Activated CD8-positive, alpha-beta memory T cell treated with anti-CD3 and anti-CD28 coated beads for 4 hours (primary cell): Measurements from ENCODE around the gene FOXP1.
"Not testable (repeated sequence)": the region's sequence is repeated elsewhere in the genome, so short reads cannot be mapped to it uniquely, and the experiment has no call there.

Experiments used
- DNase-seq, 2 donors: peaks; one replicate each; pipeline ENCODE4 v3.0.0-alpha.2; 2020; ENCODE audit warnings: low read depth in 2 of 2

FOXP1 gene

DNA sequence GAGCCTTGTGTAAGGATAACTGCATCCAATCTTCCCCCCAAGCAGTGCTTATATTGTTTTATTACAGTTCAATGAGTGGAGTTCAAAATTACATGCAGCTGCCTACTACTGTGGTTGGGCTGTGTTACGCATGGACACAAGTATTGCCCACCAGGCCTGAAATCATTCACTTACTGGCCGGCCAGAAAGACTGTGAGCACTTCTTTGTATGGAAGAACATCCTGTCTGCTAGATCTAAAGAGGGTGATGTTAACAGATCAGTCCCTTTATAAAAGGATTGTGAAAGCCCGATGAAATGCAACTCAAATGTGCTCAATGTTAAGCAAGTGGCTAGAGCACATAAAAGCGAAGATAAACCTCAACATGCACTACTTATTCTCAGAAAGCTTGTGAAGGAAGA, 132.5 kb downstream of the FOXP1 start:
- no peak for DNase-seq

DNA sequence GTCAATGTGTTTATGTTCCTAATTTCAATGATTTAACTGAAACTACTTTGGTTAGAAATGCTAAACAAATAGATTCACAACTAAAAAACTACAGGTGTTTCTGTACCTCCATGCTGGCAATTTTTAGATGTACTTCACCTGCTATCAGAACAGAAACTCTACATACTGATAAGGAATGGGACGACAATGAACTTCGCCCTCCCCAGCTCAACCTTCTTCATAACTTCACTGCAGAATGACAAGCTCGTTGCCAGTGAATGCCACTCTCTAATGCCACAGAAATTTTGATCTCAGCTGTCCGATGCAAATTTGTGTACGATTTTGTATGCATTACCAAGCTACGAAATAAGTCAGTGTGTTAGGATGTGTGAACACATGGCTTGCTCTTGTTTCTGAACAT, 133.4 kb downstream of the FOXP1 start:
- DNase-seq = no peak

DNA sequence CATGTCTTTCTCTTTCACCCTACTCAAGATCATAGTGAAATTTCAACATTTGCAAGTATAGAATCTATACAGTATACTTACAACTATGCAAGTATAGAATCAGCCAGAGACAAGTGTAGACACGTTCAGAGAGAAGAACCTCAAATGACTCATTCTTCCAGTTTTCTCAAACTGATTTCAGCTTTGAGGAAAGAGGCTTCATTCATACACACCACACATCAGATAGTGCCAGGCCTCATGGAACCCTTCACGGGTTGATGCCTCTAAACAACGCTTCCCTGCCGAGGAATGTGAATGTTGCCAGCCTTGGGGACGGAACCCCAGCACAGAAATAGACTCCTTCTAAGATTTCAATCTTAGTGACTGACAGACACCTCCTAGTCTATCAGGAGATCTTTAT, 135.7 kb downstream of the FOXP1 start:
- DNase-seq = no peak

DNA sequence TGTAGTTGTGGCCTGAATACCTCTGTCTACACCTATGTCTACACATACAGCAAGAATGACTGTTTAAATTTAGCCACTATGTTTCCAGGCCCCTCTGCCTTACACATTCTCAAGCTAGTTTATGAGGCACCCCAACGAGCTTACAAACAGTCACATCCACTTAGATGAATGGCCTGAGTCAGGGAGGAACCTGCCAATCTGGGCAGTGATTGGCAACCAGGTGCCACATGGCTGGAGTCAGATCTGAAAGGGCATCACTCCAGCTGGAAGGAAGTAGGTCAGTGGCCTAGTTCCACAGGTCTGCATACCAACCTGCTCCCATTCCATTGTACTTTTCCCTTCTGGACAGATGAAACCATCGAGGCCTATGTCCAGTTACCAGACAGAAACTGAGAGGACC, 136.3 kb downstream of the FOXP1 start:
- DNase-seq = no peak

DNA sequence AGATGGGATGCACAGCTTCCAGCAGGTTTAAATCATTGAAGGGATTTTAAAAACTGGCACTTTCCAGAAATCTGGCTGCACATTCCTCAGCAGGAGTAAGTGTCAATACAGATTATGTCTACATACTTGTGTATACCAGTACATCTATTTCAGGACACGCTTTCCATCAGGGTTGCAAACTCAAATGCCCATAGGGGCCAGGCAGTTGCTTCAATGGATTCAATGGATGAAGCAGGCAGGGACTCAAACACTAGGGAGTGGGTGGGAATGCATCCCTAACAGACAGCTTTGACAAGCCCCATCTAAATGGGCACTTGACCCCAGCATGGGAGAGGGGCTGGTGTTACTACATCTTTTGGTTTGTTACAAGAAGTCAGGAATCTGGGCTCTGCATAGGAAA, 136.8 kb downstream of the FOXP1 start:
- no peak for DNase-seq

DNA sequence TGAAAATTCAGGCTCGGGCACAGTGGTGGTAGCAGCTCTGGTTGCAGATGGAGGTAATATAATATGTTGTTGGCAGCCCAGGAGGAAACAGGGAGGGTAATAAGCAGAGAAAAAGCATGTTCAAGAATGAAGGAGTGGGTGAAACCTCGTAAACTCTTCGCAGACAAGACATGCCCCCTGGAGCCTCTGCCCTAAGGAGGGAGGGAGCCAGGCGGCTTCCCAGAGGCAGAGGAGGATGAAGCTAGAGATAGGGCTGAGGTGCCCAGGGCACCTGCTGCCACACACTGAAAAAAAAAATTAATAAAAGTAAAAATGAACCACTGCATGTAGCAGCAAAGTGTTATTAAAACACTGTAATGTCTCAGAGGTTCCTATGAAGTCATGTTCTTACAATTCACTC, 137.3 kb downstream of the FOXP1 start:
- no peak for DNase-seq

GRCh38 chr3:71444861-71445259, 138.7 kb downstream of the FOXP1 start:
- DNase-seq = no peak

DNA sequence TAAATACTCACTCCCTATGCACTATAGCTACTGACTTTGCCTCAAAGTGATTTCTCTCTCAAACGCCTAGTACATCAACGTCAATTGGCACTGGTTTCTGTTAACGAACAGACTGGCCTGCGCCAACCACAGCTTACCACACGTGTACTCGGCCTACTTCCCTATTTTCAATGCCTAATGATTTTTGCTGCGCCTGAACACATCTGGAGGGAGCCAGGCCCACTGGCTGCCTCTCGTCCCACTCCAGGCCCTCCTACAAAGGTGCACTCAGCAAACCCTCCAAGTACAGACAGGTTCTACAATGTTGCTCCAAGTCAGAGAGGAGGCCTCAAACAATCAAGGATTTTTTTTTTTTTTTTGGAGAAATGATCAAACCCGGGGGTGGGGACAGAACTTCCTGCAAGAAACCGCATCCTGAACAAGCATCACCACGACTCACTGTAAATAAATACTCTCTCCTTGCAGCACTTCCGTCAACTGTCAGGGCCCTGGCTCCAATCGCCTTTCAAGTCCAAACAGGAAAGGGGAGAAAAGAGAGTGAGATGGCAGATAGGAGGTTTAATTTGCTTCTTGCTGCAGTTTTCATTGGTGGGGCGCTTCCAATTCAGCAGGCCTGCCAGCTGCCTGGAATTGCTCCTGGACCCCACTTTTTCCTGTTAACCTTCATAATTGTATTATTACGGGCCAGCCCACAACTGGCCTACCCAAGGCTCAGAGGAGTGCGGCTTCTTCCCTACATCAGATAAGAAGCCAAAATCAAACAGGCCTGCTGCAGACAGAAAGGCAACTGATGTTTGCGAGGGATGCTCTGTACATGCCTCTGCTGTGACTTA, 139.3 kb downstream of the FOXP1 start:
- peak; percentile 25 to 45 for DNase-seq

- no peak for DNase-seq
Observed at GRCh38 chr3:71443332-71443731, 140.2 kb downstream of the FOXP1 start.

DNA sequence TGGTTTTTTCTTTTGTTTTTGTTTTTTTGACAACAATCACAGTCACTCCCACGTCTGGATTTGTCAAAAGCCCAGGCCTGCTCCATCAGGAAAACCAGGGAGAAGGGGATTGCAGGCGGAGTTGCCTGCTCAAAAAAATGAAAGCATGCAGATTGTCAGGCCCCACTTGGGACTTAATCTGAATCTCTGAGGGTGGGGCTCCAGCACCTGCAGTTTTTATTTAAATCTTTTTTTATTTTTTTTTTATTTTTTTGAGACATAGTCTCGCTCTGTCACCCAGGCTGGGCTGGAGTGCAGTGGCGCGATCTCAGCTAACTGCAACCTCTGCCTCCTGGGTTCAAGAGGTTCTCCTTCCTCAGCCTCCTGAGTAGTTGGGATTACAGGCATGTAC, 140.9 kb downstream of the FOXP1 start:
- DNase-seq = no peak

DNA sequence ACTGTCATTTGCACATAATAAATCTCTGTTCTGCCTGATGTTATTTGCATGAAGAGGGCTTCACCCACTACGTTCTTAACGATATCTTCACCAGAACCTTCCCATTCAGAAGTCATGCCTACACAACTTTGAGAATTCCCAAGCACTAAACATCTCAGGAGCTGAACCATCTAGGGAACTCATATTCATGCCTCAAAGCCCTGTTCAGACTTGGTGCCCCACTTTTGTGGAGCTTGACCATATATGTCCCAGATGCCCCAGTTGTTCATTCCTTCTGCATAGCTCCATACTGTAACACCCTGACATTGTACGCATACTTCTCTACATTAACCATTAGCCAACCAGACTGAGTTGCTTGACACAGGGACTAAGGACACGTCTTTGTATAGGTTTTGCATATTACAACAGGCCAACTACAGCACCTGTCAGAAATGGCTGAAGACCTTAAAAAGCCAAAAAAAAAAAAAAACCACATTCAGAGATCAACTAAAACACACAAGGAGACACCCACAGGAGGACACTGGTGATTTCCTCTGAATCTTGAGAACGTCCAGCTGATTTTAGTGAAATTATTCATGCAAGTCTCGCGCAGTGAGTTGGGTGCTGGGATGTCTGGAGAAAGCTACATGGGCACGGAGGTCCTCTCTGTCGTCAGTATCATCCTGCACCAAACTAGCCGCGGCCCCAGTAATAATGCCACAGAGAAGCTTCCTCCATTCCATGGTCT, 141.4 kb downstream of the FOXP1 start:
- no peak for DNase-seq

DNA sequence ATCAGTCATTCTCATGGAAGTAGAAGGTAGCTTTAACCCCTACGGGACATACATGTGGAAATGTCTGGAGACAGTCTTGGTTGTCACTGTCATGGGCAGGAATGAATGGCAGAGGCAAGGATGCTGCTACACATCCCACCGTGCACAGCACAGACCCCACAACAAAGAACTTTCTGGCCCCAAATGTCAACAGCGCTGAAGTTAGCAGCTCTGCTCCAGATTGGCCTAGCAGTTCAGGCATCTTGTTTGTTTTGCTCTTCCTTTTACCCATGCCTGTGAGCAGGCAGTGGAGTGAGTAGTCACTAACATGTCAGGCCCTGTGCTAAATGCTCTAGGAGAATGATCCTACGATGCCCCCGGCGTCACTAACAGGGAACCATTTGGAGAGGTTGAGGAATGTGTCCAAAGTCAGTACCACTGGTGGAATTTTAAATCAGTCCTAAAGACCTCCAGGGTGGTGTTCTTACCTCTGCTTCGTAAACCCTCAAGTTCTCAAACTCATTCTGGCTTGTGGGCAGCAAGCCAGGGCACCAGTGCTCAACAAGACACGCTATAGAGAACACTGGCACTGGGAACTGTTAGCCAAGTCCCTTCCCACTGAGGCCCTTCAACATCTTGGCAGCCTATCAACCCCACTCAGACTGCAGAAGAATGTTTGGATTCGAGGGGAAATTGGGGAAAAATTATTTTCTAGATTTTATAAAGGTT, 142.2 kb downstream of the FOXP1 start:
- no peak for DNase-seq

DNA sequence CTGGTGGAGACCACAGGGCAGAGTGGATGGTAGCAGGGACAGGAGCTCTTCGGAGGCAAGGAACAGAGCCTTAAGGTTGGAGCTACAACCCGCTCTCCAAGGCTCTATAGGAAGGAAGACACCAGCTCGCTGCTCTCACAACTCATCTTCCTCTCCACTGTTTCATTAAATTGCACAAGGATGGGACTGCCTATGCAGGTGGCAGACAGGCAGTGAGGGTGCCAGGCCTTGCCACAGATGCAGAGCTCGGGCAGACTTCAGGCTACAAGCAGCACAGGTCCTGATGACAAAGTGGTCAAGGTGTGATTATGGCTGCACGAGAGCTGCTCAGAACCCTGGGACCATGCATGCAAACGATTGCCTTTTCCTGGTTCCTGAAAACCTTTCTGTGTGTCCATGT, 144.6 kb downstream of the FOXP1 start:
- no peak for DNase-seq

GRCh38 chr3:71438071-71438685, 145.3 kb downstream of the FOXP1 start:
- no peak for DNase-seq

DNA sequence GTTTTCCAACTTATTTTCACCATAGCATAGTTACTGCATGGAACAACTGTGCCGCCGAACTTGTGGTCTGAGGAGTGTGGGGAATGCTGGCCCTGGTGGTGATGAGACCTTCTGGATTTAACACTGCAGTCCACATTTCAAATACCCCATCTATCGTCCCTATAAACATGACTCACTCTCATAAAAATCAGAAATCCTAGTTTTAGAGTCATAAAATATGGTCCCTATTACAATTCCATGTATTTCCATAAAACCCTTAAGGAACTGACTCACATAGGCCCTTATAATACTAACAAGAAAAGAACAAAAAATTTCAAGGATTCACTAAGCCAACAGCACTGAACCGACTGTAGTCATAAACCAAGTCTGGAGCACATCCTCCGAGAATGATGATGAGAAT, 147.2 kb downstream of the FOXP1 start:
- no peak for DNase-seq

GRCh38 chr3:71435836-71436235, 147.7 kb downstream of the FOXP1 start:
- DNase-seq = not testable (repeated sequence)

GRCh38 chr3:71433631-71434030, 149.9 kb downstream of the FOXP1 start:
- DNase-seq = no peak

- DNase-seq = no peak
Observed at GRCh38 chr3:71432044-71432975, 151.2 kb downstream of the FOXP1 start.

GRCh38 chr3:71430941-71431552, 152.5 kb downstream of the FOXP1 start:
- no peak for DNase-seq

DNA sequence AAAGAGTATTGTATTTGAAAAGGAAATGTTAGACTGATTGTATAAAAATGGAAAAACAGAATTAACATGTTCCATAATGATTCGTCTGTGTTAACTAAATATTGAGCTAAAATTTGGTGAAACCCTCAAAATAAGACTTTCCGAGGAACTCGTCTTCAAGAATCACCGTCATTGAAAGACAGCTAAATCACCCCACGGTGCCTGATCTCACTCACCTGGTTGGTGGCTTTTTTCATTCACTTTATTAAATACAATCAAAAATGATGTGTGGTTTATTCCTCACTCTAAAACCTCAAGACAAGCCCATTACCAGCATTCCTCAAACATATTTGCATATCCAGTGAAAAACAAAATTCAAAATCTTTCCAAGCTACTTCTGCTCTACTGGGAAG, 153.9 kb downstream of the FOXP1 start:
- DNase-seq = no peak
